CD4-positive, alpha-beta T cell treated with Interleukin-4 for 1 hour (primary cell): ENCODE measurements around the gene OGFOD3.
"Not testable (repeated sequence)": the region's sequence is repeated elsewhere in the genome, so short reads cannot be mapped to it uniquely, and the experiment has no call there.

Experiments used
- DNase-seq, 2 donors: peaks; one replicate each; pipeline ENCODE4 v3.0.0-alpha.2; 2020 to 2022

OGFOD3 gene

DNA sequence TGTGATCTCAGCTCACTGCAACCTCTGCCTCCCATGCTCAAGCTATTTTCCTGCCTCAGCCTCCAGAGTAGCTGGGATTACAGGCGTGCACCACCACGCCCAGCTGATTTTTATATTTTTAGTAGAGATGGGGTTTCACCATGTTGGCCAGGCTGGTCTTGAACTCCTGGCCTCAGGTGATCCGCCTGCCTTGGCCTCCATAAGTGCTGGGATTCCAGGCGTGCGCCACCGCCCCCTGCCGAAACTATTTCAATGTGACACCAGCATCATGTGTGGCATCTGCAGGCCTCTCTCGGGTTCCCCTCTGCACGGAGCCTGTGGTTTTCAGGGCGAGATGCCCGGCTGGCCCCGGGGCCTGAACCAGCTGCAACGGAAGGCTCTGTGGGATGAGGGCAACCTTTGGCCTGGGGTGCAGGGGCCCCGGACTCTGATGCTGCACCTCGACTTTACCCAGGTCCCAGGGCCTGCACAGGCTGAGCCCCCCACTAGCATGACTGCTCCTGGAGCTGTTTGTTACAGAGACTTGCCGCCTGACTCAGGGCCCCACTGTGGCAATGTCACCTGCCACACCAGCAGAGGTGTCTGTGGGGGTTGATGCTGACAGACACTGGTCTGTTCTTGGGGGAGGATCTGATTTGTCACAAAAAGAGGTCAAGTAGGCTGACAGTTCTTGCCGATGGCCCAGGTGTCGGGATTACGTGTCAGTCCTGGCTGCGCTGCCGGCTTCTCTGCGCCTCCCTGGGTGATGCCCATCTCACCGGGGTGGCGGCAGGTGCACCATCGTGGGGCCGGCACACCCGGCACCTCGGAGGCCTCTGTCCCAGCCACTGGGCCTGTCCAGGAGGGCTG, 68.0 kb downstream of the OGFOD3 start:
- peak; percentile 33 to 36 for DNase-seq

DNA sequence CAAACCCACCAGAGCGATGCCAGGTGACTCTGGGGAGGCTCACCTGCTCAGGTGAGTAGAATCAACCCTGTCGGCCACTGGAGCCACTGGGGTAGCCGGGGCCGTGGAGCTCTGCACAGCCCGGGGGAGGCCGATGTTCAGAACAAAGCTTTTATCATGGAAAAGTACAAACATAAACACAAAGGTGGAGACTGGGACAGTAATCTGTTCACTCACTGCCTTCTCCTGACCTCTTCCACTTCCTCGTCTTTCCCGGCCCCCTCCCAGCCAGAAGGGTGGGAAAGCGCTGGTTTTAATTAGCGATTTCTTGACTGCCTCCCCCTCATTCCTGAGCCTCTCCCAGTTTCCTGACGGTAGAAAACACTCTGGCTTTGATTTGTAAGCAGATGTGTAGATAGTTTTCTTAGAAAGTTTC, 69.1 kb downstream of the OGFOD3 start:
- DNase-seq, result no peak

DNA sequence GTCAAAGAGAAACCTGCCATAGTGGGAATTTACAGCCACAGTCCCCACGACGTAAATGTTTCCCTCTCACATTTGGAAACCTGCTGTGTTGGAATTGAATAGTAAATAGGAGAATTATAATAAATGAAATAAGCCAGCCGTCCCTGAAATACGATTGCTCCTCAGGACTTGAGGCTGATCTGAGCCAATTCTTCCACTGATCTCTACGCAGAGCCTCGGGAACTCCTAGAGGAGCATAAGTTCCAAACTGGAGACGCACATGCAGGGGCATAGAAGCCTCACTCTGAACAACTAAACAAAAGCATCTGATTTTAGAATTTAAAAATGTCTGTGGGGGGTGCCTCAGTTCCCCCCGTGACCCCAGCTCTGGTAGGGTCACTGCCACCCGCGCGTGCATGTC, 69.5 kb downstream of the OGFOD3 start:
- DNase-seq, result no peak

DNA sequence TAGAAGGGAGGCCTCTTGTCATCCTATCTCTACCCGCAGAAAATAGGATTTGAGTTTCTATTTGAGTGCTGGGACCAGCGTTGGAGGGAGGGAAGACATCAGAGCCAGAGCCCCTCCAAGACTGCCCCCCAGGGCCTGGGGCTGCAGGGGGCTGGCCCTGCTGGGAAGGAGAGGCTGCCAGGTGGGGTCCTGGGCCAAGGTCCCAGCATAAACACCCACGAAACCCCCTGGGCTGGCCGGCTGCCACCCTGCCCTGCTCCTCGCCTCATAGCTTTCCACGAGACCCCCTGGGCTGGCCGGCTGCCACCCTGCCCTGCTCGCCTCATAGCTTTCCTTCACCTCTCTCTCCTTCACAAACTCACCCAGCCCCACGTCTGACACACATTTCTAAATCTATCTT, 70.0 kb downstream of the OGFOD3 start:
- no peak for DNase-seq

DNA sequence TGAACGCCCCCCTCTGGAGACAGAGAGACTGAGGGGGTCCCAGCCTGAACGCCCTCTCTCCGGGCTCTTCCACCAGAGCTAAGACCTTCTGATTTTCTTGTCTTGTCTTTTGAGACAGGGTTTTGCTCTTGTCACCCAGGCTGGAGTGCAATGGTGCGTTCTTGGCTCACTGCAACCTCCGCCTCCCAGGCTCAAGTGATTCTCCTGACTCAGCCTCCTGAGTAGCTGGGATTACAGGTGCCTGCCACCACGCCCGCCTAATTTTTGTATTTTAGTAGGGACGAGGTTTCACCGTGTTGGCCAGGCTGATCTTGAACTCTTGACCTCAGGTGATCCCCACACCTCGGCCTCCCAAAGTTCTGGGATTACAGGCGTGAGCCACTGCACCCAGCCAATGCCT, 70.4 kb downstream of the OGFOD3 start:
- DNase-seq, result not testable (repeated sequence)

DNA sequence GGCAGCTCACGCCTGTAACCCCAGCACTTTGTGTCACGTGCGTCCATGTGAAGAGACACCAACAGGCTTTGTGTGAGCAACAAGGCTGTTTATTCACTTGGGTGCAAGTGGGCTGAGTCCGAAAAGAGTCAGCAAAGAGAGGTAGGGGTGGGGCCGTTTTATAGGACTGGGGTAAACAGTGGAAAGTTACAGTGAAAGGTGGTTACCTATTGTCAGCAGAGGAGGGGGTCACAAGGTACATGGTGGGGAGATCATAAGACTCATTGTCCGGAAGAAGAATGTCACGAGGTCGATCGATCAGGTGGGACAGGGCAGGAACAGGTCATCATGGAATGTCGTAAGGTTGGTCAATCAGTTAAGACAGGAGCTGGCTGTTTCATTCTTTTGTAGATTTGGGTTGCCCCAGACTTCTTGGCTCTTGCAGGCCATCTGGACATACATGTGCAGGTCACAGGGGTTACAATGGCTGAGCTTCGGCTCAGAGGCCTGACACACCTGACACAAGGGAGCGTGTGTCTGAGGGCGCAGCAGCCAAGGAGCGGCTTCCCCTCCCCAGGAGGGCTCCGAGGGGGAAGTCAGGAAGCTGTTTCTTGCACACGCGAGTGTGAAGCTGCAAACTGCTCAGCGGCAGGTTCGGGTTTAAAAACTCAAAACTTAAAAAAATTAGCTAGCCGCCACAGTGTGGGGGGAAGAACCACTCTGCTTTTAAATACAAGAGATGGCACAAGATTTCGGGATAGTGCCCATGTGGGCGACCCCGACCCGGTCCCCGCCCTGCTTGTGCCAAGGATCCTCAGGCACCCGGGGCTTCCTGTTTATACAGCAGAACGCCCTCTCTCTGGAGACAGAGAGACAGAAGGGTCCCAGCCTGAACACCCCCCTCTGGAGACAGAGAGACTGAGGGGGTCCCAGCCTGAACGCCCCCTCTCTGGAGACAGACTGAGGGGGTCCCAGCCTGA, 71.8 kb downstream of the OGFOD3 start:
- DNase-seq, result no peak

DNA sequence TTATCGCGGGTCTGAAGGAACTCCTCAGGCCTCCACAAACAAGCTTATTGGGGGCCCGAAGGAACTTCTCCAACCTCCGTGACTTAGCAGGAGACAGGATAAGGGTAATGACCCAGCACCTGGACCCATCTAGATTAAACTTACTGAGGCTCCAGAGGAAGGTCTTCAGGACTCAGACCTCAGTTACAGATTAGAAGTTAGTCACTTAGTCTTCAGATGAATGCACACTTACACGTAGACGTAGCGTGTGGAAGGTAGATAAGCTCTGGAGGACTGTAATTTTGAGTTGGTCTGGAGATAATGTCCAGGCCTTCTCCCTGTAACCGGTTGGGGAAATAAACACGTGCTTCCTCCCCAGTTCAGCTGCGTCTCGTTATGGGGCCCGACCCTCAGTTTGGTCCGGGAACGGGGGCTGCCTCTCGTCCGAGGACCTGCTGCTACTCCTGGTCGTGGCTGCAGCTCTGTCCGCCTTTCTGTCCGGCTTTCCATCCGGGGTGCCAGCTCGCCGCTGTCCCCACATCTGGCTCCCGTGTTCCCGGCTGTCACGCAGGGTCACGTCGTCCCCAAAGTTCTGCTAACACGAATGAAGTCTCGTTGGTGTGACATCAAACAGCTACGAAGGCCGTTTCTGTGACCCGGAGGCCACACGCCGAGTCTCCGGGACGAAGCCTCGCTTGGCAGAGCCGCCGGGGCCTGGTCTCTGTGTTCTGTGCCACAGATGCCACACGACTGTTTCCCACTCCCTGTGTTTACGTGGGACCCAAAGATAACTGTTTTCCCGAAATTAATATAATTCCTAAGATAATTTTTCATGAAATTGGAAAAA, 73.0 kb downstream of the OGFOD3 start:
- DNase-seq, result no peak

DNA sequence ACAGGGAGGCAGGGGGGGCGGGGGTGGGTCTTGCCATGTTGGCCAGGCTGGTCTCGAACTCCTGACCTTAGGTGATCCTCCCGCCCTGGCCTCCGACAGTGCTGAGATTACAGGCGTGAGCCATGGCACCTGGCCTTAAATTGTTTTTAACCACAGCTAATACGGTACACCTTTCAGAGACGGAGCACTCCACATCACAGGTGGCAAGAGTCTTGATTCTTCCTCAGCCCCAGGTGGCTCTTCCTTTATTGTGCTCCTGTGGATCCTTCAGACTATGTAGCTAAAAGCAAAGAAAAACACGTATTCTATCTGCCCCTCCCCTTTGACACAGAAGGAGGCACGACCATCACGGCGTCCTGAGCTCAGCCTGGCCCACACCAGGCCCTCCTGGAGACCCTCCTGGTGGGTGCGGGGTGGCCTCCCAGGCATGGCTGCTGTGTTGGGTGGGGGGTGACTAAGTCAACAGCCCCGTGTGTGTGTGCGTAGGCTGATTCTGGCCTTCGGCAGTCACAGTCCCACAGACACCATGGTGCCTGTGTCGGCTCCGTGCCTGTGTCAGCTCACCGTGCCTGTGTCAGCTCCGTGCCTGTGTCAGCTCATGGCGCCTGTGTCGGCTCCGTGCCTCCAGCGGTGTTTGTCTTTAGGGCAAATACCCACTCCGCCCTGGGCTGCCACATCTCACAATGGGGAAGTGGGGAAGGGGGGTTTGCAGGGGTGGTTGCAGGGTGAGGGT, 74.0 kb downstream of the OGFOD3 start:
- no peak for DNase-seq

DNA sequence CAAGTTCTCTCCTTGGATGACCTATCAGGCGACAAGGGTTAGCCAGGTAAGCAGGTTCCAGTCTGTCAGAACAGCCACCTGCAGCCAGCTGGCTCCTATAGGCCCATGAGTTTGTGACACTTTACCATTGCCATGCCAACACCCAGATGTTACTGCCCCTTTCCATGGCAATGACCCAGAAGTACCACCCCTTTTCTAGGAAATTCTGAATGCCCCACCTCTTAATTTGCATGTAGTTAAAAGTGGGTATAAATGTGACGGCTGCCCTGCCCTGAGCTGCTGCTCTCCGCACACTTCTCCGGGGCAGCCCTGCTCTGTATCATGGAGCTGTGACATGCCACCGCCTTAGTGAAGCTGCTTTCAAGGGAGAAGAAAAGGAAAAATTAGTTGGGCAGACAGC, 74.8 kb downstream of the OGFOD3 start:
- no peak for DNase-seq

DNA sequence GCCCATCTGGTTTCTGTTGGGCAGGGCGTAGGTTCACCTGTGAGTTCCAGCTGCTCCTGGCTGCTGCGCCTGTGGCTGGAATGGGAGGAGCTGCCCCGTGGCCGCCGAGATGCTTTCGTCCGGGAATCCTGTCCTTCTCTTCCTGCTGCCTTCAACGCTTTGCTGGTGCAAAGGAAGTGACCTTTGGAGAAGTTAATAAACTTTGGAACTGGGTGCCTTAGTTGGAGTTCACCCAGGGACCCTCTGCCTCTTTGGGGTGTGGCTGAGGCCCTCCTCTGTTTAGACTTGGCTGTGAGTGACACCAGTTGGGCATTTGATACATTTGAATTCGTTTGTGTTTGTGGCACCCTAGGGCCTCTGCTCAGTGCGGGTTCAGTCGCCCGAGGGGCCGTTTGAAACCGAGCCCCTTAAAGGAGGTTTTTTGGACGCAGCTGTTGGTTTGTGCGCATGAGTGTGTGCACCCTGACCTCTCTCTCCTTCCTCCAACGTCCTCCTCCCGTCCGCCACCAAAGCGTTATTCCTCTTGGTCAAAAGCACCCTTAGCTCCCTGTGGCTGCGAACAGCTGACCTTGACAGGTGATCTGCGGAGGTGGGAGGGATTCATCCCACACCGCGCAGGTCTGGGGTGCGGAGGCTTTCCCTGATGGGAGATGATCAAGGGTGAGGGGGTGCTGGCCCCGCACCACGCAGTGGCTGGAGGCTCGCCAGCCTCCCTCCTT, 75.9 kb downstream of the OGFOD3 start:
- no peak for DNase-seq

DNA sequence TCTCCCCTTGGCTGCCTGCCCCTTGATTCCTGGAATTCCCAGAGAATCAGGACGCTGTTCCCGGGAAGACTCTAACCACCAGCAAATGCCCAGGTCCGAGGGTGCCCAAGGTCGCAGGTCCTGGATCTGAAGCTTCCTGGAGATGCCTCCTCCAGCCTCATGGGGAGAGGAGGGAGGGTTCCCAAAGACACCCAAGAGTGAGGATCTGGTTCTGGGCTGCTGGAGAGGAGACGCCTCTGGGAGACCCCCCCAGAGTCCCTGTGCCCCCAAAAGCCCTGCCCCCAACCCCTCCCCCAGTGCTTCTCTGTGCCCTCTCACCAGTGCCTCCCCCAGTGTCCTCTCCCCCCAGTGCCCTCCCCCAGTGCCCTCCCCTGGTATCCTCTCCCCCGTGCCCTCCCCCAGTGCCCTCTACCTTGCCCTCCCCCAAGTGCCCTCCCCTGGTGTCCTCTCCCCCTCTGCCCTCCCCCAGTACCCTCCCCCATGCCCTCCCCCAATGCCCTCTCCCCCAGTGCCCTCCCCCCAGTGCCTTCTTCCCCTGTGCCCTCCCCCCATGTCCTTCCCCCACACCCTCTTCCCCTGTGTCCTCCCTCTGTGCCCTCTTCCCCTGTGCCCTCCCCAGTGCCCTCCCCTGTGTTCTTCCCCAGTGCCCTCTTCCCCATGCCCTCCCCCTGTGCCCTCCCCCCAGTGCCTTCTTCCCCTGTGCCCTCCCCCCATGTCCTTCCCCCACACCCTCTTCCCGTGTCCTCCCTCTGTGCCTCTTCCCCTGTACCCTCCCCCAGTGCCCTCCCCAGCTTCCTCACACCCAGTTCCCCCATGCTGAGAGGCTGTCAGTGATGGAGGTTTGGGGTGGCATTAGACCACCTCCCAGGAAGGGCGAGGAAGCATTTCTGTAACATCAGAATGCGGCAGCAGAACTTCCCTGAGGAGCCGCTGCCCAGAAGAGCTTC, 78.5 kb downstream of the OGFOD3 start:
- no peak for DNase-seq
